CD14-positive monocyte (primary cell): ENCODE results near the gene CAMK2A. TPM values are rescaled to one million over a fixed set of nuclear protein-coding genes. Genes with fewer than 3 reads are reported as not detected.

Experiments used
- DNase-seq, 3 donors: peaks; one replicate each; pipeline ENCODE4 v3.0.0-alpha.2; 2011 to 2022
- H2AFZ ChIP-seq: 2 replicates; pipeline ENCODE4 v1.6.0; 2012; ENCODE audit warnings: mild to moderate bottlenecking, low read depth, low read length, inconsistent platforms; ENCODE audit not compliant: insufficient read depth, poor library complexity, severe bottlenecking
- H3K27ac ChIP-seq, 2 donors: 1 replicate in 1 of 2; 2 replicates in 1 of 2; pipeline ENCODE4 v1.5.1; 2012 to 2013; ENCODE audit warnings: low read length in 2 of 2, control low read depth in 1 of 2, inconsistent platforms in 1 of 2, low read depth in 1 of 2, mild to moderate bottlenecking in 1 of 2
- H3K27me3 ChIP-seq, 2 donors: one replicate each; pipeline versions ENCODE4 v1.6.0 to v1.6.1; 2011 to 2013; ENCODE audit warnings: low read length in 2 of 2; ENCODE audit not compliant: control insufficient read depth in 2 of 2, insufficient read depth in 2 of 2
- H3K36me3 ChIP-seq, 2 donors: replicated peaks in 1 of 2; 1 replicate in 1 of 2; 2 replicates in 1 of 2; pipeline versions ENCODE4 v1.5.1 to v1.6.1; 2012 to 2013; ENCODE audit warnings: low read length in 2 of 2, control low read depth in 1 of 2, inconsistent platforms in 1 of 2, mild to moderate bottlenecking in 1 of 2; ENCODE audit not compliant: insufficient read depth in 2 of 2, control insufficient read depth in 1 of 2
- H3K4me1 ChIP-seq, 2 donors: 1 replicate in 1 of 2; 2 replicates in 1 of 2; pipeline versions ENCODE4 v1.5.1 to v1.6.1; 2012 to 2013; ENCODE audit warnings: low read length in 2 of 2, control low read depth in 1 of 2, inconsistent platforms in 1 of 2, mild to moderate bottlenecking in 1 of 2, moderate library complexity in 1 of 2; ENCODE audit not compliant: insufficient read depth in 2 of 2, control insufficient read depth in 1 of 2
- H3K4me2 ChIP-seq: replicated peaks from 2 replicates; pipeline ENCODE3; 2012; ENCODE audit warnings: low read length, moderate library complexity, mild to moderate bottlenecking; ENCODE audit not compliant: poor library complexity, severe bottlenecking; ENCODE audit errors: extremely low read depth
- H3K4me3 ChIP-seq, 3 experiments: fragments of 200-600 bp in 1 of 3; sonication (generic) in 1 of 3; replicated peaks in 1 of 3; 1 replicate in 2 of 3; 2 replicates in 1 of 3; pipeline ENCODE4 v1.5.1; 2011 to 2013; ENCODE audit warnings: low read length in 3 of 3, mild to moderate bottlenecking in 3 of 3, control low read depth in 2 of 3, low read depth in 2 of 3, inconsistent platforms in 1 of 3, moderate library complexity in 1 of 3
- H3K79me2 ChIP-seq: 2 replicates; pipeline ENCODE4 v1.6.0; 2012; ENCODE audit warnings: mild to moderate bottlenecking, control low read depth, inconsistent platforms, low read length, moderate library complexity; ENCODE audit not compliant: insufficient read depth
- H3K9ac ChIP-seq: 2 replicates; pipeline ENCODE4 v1.6.0; 2017; ENCODE audit warnings: low read length, mild to moderate bottlenecking; ENCODE audit not compliant: insufficient read depth, poor library complexity, severe bottlenecking
- H3K9me3 ChIP-seq, 2 donors: replicated peaks in 1 of 2; 1 replicate in 1 of 2; 2 replicates in 1 of 2; pipeline versions ENCODE4 v1.5.1 to v1.6.1; 2012 to 2013; ENCODE audit warnings: low read length in 2 of 2, control low read depth in 1 of 2; ENCODE audit not compliant: control insufficient read depth in 1 of 2, insufficient read depth in 1 of 2
- H4K20me1 ChIP-seq: 2 replicates; pipeline ENCODE4 v1.6.0; 2012; ENCODE audit warnings: mild to moderate bottlenecking, low read length, control low read depth, moderate library complexity; ENCODE audit not compliant: insufficient read depth
- H3K27ac Mint-ChIP-seq, 7 donors: one replicate each; pipeline ENCODE4 v1.8.0; 2020; ENCODE audit warnings: mild to moderate bottlenecking in 7 of 7, mixed read lengths in 7 of 7, moderate library complexity in 6 of 7, inconsistent platforms in 2 of 7
- H3K27me3 Mint-ChIP-seq, 3 donors: one replicate each; pipeline ENCODE4 v1.8.0; 2021 to 2022; ENCODE audit warnings: low read depth in 3 of 3, mild to moderate bottlenecking in 3 of 3, mixed read lengths in 3 of 3, moderate library complexity in 3 of 3, inconsistent platforms in 1 of 3
- H3K36me3 Mint-ChIP-seq, 2 donors: one replicate each; pipeline ENCODE4 v1.8.0; 2020; ENCODE audit warnings: mixed read lengths in 2 of 2, inconsistent platforms in 1 of 2, mild to moderate bottlenecking in 1 of 2
- H3K4me1 Mint-ChIP-seq: one replicate; pipeline ENCODE4 v1.8.0; 2020; ENCODE audit warnings: mild to moderate bottlenecking, mixed read lengths
- H3K4me3 Mint-ChIP-seq, 2 donors: one replicate each; pipeline ENCODE4 v1.8.0; 2020; ENCODE audit warnings: mild to moderate bottlenecking in 2 of 2, mixed read lengths in 2 of 2, moderate library complexity in 1 of 2
- H3K9me3 Mint-ChIP-seq, 7 donors: one replicate each; pipeline ENCODE4 v1.8.0; 2020 to 2022; ENCODE audit warnings: mixed read lengths in 7 of 7, mild to moderate bottlenecking in 6 of 7, moderate library complexity in 6 of 7, inconsistent platforms in 2 of 7
- CTCF ChIP-seq: fragments of 200-600 bp; IDR thresholded peaks from one replicate; pipeline ENCODE4 v1.8.0; 2022; ENCODE audit warnings: antibody characterized with exemption, mild to moderate bottlenecking
- WGBS: methylation state at CpG from one replicate; pipeline ENCODE4 v1.1.5; 2013; ENCODE audit warnings: missing lambda C conversion rate; ENCODE audit not compliant: insufficient coverage; 5-methylcytosine and 5-hydroxymethylcytosine counted together
- intact Hi-C, 2 donors: fragments of 100-400 bp; cut with micrococcal nuclease; formaldehyde crosslinking; loops; one replicate each; pipeline versions ENCODE4 v1.15.0 to v1.15.1; 2023
- polyA plus RNA-seq, 3 donors: library from polyadenylated mRNA; depleted of rRNA in 1 of 3; unstranded in 2 of 3; stranded (reverse) in 1 of 3; fragments of 300-500 nt in 2 of 3; fragments of >200 nt in 1 of 3; fragmentation: Illumina TruSeq in 2 of 3; gene quantifications; 1 replicate in 2 of 3; 2 replicates in 1 of 3; pipeline ENCODE4 v1.2.3, GENCODE V29; 2012 to 2021

Gene CAMK2A
- polyA plus RNA-seq, 3 donors, result not detected

GRCh38 chr5:150224483-150225027 lies 65.0 kb downstream of the CAMK2A start:
- Histone ChIP-seq H3K9me3 (no peaks in the 10 kb centered on the region), H3K4me2 (no peak overlapping the region), H3K27ac (no peak overlapping the region), H3K9ac (no peak overlapping the region), H3K4me3 (no peak overlapping the region), H3K27me3 (no peaks in the 10 kb centered on the region), H4K20me1 (no peaks in the 10 kb centered on the region), H3K79me2 (no peaks in the 10 kb centered on the region), H2AFZ (no peak overlapping the region), H3K4me1 (no peaks in the 10 kb centered on the region), H3K36me3 (no peaks in the 10 kb centered on the region)
- Mint-ChIP-seq H3K4me1 (peaks cover 8% of the 10 kb centered on the region), H3K9me3 (peaks cover 0 to 2% (median 0%) of the 10 kb centered on the region in 7 donors), H3K27me3 (peaks cover 0 to 10% (median 7%) of the 10 kb centered on the region in 3 donors), H3K27ac (no peak overlapping the region), H3K36me3 (no peaks in the 10 kb centered on the region), H3K4me3 (no peak overlapping the region)
- no peak for TF ChIP-seq CTCF
- DNase-seq, result no peak
- intact Hi-C loops, result no loop called here
- WGBS, result 100% methylated on average over 5 of the region's 8 CpGs

GRCh38 chr5:150223474-150223873 lies 66.1 kb downstream of the CAMK2A start:
- Histone ChIP-seq H3K27me3 (no peaks in the 10 kb centered on the region), H3K27ac (no peak overlapping the region), H3K4me1 (no peaks in the 10 kb centered on the region), H2AFZ (no peak overlapping the region), H3K36me3 (no peaks in the 10 kb centered on the region), H3K4me2 (no peak overlapping the region), H3K9ac (no peak overlapping the region), H3K9me3 (no peaks in the 10 kb centered on the region), H3K79me2 (no peaks in the 10 kb centered on the region), H3K4me3 (no peak overlapping the region), H4K20me1 (no peaks in the 10 kb centered on the region)
- peaks cover 0 to 2% (median 0%) of the 10 kb centered on the region in 7 donors for H3K9me3 Mint-ChIP-seq
- no peak for DNase-seq
- no peak overlapping the region for H3K27ac Mint-ChIP-seq
- WGBS, result 100% methylated on average over 2 of the region's 7 CpGs
- H3K27me3 Mint-ChIP-seq, result peaks cover 2 to 10% (median 7%) of the 10 kb centered on the region in 3 donors
- no peaks in the 10 kb centered on the region for H3K36me3 Mint-ChIP-seq
- TF ChIP-seq CTCF, result no peak
- intact Hi-C loops, result no loop called here
- H3K4me3 Mint-ChIP-seq, result no peak overlapping the region
- H3K4me1 Mint-ChIP-seq, result peaks cover 8% of the 10 kb centered on the region
